Gastrocnemius medialis (tissue), 4 donors: ENCODE data around the gene PODN. TPM values are rescaled to one million over a fixed set of nuclear protein-coding genes. Genes with fewer than 3 reads are reported as not detected.
A peak's percentile ranks its signal among the peaks of the same experiment; 100 is the strongest.

Experiments
- ATAC-seq, 2 donors: fragments of 150-250 bp; one replicate each; pipeline ENCODE4 v1.9.1; 2016
- DNase-seq, 2 donors: peaks; one replicate each; pipeline ENCODE4 v3.0.0-alpha.2; 2019
- H3K27ac ChIP-seq, 4 donors: fragments of 200-600 bp; sonication (generic); 1 replicate in 1 of 4; 2 replicates in 3 of 4; pipeline ENCODE4 v1.5.1; 2016 to 2018; ENCODE audit warnings: mild to moderate bottlenecking in 2 of 4, moderate library complexity in 1 of 4
- H3K27me3 ChIP-seq, 3 donors: fragments of 200-600 bp; sonication (generic) in 2 of 3; 1 replicate in 1 of 3; 2 replicates in 2 of 3; pipeline versions ENCODE4 v1.5.1 to v1.6.0; 2016 to 2019; ENCODE audit warnings: mild to moderate bottlenecking in 1 of 3, moderate library complexity in 1 of 3
- H3K36me3 ChIP-seq, 2 donors: fragments of 200-600 bp; sonication (generic) in 1 of 2; one replicate each; pipeline ENCODE4 v1.5.1; 2017 to 2018
- H3K4me1 ChIP-seq, 2 donors: fragments of 200-600 bp; sonication (generic) in 1 of 2; one replicate each; pipeline ENCODE4 v1.5.1; 2016 to 2017; ENCODE audit warnings: mild to moderate bottlenecking in 2 of 2
- H3K4me3 ChIP-seq, 4 donors: fragments of 200-600 bp; sonication (generic) in 3 of 4; 1 replicate in 1 of 4; 2 replicates in 3 of 4; pipeline ENCODE4 v1.5.1; 2016 to 2019; ENCODE audit warnings: mild to moderate bottlenecking in 2 of 4
- H3K9me3 ChIP-seq, 3 donors: fragments of 200-600 bp; sonication (generic) in 2 of 3; 1 replicate in 1 of 3; 2 replicates in 2 of 3; pipeline ENCODE4 v1.5.1; 2016 to 2019
- POLR2A ChIP-seq, 2 donors: fragments of 450-650 bp; IDR thresholded peaks; one replicate each; pipeline ENCODE4 v1.6.1; 2017; ENCODE audit warnings: antibody characterized with exemption in 2 of 2, mild to moderate bottlenecking in 2 of 2, moderate library complexity in 2 of 2
- in situ Hi-C, 4 donors: fragments of 200-750 bp; cut with MboI; loops; one replicate each; pipeline versions ENCODE4 v1.15.0 to v1.8.0; 2017; ENCODE audit warnings: low sequenced_read_pairs in 4 of 4
- intact Hi-C: fragments of 100-400 bp; cut with DNase I; formaldehyde crosslinking; loops from one replicate; pipeline ENCODE4 v1.15.1; 2023; ENCODE audit warnings: low total_unique reads
- total RNA-seq, 4 donors: library from RNA; depleted of rRNA; stranded (reverse); fragments of >200 nt; gene quantifications; one replicate each; pipeline versions ENCODE4 v1.1.0 to v1.2.3, GENCODE V29; 2016
- TF ChIP-seq, protein P1 (sequence below), 5 experiments: fragments of 450-650 bp in 3 of 5; fragments of 200-600 bp in 2 of 5; sonication (generic) in 2 of 5; IDR thresholded peaks in 4 of 5; conservative IDR thresholded peaks in 1 of 5; 1 replicate in 4 of 5; 2 replicates in 1 of 5; pipeline ENCODE4 v1.5.1; 2016 to 2019; ENCODE audit warnings: antibody characterized with exemption in 5 of 5, mild to moderate bottlenecking in 3 of 5, moderate library complexity in 3 of 5

Gene PODN, protein sequence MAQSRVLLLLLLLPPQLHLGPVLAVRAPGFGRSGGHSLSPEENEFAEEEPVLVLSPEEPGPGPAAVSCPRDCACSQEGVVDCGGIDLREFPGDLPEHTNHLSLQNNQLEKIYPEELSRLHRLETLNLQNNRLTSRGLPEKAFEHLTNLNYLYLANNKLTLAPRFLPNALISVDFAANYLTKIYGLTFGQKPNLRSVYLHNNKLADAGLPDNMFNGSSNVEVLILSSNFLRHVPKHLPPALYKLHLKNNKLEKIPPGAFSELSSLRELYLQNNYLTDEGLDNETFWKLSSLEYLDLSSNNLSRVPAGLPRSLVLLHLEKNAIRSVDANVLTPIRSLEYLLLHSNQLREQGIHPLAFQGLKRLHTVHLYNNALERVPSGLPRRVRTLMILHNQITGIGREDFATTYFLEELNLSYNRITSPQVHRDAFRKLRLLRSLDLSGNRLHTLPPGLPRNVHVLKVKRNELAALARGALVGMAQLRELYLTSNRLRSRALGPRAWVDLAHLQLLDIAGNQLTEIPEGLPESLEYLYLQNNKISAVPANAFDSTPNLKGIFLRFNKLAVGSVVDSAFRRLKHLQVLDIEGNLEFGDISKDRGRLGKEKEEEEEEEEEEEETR
- 10 to 100 TPM; 10.2 to 15.9 (median 13.0) TPM for total RNA-seq

DNA sequence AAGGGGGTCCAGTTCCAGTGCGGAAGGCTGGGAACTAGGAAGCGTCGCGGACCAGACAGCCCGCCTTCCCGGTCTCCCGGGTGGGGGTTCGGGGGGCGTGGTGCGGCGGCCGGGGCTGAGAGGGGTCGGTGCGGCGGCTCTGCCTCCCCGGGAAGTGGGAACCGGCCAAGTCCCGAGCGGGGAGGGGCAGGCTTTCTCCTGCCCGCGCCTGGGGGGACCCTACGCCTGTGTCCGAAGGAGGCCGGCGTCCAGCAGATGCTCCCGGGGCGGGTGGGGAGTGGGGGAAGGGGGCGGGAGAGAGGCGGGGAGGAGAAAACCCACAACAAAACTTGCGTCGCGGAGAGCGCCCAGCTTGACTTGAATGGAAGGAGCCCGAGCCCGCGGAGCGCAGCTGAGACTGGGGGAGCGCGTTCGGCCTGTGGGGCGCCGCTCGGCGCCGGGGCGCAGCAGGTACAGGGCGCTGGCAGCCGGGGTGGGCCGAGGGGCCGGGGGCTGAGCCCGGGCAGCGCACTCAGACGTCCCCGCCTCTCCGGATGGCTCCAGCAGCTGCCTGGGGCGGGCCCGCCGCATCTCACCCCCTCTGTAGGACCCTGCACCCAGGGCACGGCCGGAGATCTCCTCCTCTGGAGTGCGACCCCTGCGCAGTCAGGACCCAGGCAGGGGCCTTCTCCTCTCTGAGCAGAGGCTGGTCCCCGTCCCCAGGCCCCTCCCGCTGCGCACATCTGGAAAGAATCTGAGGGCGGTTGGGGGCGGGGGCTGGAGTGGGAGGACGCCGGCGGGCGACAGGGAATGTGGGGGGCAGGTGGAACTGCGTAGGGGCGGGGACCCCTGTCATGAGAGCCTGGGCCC is at the start of gene PODN:
PODN (plus strand) TSS at position 355 of the 849 bp plus-strand sequence. CDS start 7,643 bp downstream, outside the sequence.
- H3K27me3 ChIP-seq: peaks cover 22 to 28% (median 24%) of the 10 kb centered on the region in 3 donors
- H3K9me3 ChIP-seq: no peaks in the 10 kb centered on the region
- H3K27ac ChIP-seq: peak within 1 kb of the TSS; percentile 56 to 67 (median 60)
- intact Hi-C loops (no loop called here), in situ Hi-C loops (no loop called here)
- no peaks in the 10 kb centered on the region for H3K36me3 ChIP-seq
- peaks cover 0 to 6% of the 10 kb centered on the region in 2 donors for H3K4me1 ChIP-seq
- H3K4me3 ChIP-seq: peak within 1 kb of the TSS; percentile 37 to 61 (median 52)
- ATAC-seq: peak in 1 of 2 donors; percentile 7
- DNase-seq: no peak
- TF ChIP-seq POLR2A (IDR thresholded peaks at IDR 0.05): peak in 1 of 2 donors; percentile 12
- TF ChIP-seq, protein P1, sequence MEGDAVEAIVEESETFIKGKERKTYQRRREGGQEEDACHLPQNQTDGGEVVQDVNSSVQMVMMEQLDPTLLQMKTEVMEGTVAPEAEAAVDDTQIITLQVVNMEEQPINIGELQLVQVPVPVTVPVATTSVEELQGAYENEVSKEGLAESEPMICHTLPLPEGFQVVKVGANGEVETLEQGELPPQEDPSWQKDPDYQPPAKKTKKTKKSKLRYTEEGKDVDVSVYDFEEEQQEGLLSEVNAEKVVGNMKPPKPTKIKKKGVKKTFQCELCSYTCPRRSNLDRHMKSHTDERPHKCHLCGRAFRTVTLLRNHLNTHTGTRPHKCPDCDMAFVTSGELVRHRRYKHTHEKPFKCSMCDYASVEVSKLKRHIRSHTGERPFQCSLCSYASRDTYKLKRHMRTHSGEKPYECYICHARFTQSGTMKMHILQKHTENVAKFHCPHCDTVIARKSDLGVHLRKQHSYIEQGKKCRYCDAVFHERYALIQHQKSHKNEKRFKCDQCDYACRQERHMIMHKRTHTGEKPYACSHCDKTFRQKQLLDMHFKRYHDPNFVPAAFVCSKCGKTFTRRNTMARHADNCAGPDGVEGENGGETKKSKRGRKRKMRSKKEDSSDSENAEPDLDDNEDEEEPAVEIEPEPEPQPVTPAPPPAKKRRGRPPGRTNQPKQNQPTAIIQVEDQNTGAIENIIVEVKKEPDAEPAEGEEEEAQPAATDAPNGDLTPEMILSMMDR (IDR thresholded peaks at IDR 0.05 in 4 of 5, conservative IDR thresholded peaks at IDR 0.05 in 1 of 5): no peak

DNA sequence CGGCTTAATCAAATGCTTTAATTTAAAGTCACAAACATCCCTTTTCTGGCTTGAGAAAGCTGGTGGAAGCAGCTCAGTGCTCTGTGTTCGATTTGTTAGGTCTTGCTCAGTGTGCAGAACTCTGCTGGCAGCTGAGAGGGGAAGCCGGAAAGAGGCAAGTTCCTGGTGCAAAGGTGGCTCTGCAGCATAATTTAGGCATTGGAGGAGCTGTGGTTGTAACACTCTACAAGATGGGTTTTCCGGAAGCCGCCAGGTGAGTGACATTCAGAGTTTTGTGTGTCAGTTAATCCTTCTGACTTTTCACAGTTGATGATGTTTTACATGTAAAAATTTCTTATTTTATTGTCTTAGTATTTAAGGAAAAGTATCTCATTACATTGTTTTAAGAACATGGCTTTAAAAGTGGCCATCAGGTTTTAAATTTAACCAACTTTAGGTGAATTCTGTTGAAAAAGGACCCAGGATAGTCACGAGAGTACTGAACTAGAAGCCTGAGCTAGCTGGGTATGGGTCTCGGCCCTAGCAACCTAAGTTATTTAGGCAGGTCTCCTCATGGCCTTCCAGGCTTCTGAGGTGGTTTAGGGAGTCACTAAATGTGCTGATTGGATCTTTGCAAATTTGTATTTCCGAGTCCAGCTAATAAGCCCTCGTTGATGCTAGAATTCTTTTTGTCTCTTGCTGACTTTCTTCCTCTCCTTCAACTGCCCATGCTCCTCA is 47.1 kb upstream of the PODN start:
- no peaks in the 10 kb centered on the region for H3K36me3 ChIP-seq
- no peaks in the 10 kb centered on the region for H3K27me3 ChIP-seq
- peaks cover 11 to 16% of the 10 kb centered on the region in 2 donors for H3K4me1 ChIP-seq
- H3K4me3 ChIP-seq: peak overlapping the region; percentile 54 to 64 (median 59)
- intact Hi-C loops (no loop called here), in situ Hi-C loops (no loop called here)
- peak; percentile 25 to 64 for DNase-seq
- ATAC-seq: peak; percentile 96 to 97
- H3K27ac ChIP-seq: peak overlapping the region; percentile 57 to 69 (median 58)
- H3K9me3 ChIP-seq: no peaks in the 10 kb centered on the region
- no peak for TF ChIP-seq POLR2A (IDR thresholded peaks at IDR 0.05)
- TF ChIP-seq, protein P1 (IDR thresholded peaks at IDR 0.05 in 4 of 5, conservative IDR thresholded peaks at IDR 0.05 in 1 of 5): no peak

- Histone ChIP-seq H3K27ac (peak overlapping the region in 3 of 4 donors; percentile 57 to 69 (median 60)), H3K9me3 (no peaks in the 10 kb centered on the region), H3K4me1 (peaks cover 11 to 16% of the 10 kb centered on the region in 2 donors), H3K27me3 (no peaks in the 10 kb centered on the region), H3K4me3 (peak overlapping the region; percentile 54 to 64 (median 59)), H3K36me3 (no peaks in the 10 kb centered on the region)
- no peak for DNase-seq
- no peak for ATAC-seq
- TF ChIP-seq, protein P1 (IDR thresholded peaks at IDR 0.05 in 4 of 5, conservative IDR thresholded peaks at IDR 0.05 in 1 of 5): no peak
- intact Hi-C loops: no loop called here
- in situ Hi-C loops: no loop called here
These were observed 46.5 kb upstream of the PODN start for GRCh38 chr1:53015508-53015860.

GRCh38 chr1:53016705-53017104 is 45.3 kb upstream of the PODN start:
- DNase-seq (no peak), ATAC-seq (no peak)
- Histone ChIP-seq H3K9me3 (no peaks in the 10 kb centered on the region), H3K4me3 (no peak overlapping the region), H3K27me3 (no peaks in the 10 kb centered on the region), H3K36me3 (no peaks in the 10 kb centered on the region), H3K27ac (no peak overlapping the region), H3K4me1 (peaks cover 11 to 16% of the 10 kb centered on the region in 2 donors)
- in situ Hi-C loops: no loop called here
- TF ChIP-seq, protein P1 (IDR thresholded peaks at IDR 0.05 in 4 of 5, conservative IDR thresholded peaks at IDR 0.05 in 1 of 5): no peak
- TF ChIP-seq POLR2A (IDR thresholded peaks at IDR 0.05): no peak
- intact Hi-C loops: no loop called here
